Measurements from ENCODE around the gene TRAF3IP1. TPM values are rescaled to one million over a fixed set of nuclear protein-coding genes. Genes with fewer than 3 reads are reported as not detected.

The TRAF3IP1 gene
- total and polyA plus RNA-seq, 2 of the 13 experiments (the other 11 are each of a cell fraction or from before 2014, with no cell fraction given), result 4.1 to 12.9 TPM

GRCh38 chr2:238427435-238428162 is 107.3 kb downstream of the TRAF3IP1 start (continued):
- TF ChIP-seq CENPT (CRISPR knock-in tag; IDR thresholded peaks at IDR 0.05; ENCODE audit: low read depth) (no peak), PLRG1 (conservative IDR thresholded peaks at IDR 0.05) (no peak), ZNF672 (CRISPR knock-in tag; IDR thresholded peaks at IDR 0.05) (no peak), SNAPC4 (CRISPR knock-in tag; IDR thresholded peaks at IDR 0.05) (no peak), ZIK1 (CRISPR knock-in tag; IDR thresholded peaks at IDR 0.05; ENCODE audit: borderline replicate concordance, low read depth) (no peak), SCMH1 (CRISPR knock-in tag; IDR thresholded peaks at IDR 0.05; ENCODE audit: borderline replicate concordance) (no peak), PHF21A (CRISPR knock-in tag; IDR thresholded peaks at IDR 0.05) (no peak), ZFYVE20 (CRISPR knock-in tag; IDR thresholded peaks at IDR 0.05; ENCODE audit: borderline replicate concordance, low read depth) (no peak), ATF4 (CRISPR knock-in tag; IDR thresholded peaks at IDR 0.05) (no peak), FOXK1 (CRISPR knock-in tag; IDR thresholded peaks at IDR 0.05; ENCODE audit: borderline replicate concordance, low read depth) (no peak), HIVEP1 (CRISPR knock-in tag; IDR thresholded peaks at IDR 0.05) (peak; percentile 68; the same call in 1 of the 2 replicates), YEATS2 (CRISPR knock-in tag; IDR thresholded peaks at IDR 0.05; ENCODE audit: borderline replicate concordance) (no peak)
